Sigmoid colon (tissue), 4 donors: ENCODE results near the gene ACAT2.

Source experiments
- EP300 ChIP-seq, 4 donors: sonication (generic); formaldehyde crosslinking; IDR thresholded peaks; one replicate each; pipeline ENCODE4 v1.6.1; 2017; ENCODE audit warnings: antibody characterized with exemption in 4 of 4
- POLR2AphosphoS5 ChIP-seq, 4 donors: sonication (generic); formaldehyde crosslinking; IDR thresholded peaks; one replicate each; pipeline ENCODE4 v1.6.1; 2017; ENCODE audit warnings: antibody characterized with exemption in 4 of 4

DNA sequence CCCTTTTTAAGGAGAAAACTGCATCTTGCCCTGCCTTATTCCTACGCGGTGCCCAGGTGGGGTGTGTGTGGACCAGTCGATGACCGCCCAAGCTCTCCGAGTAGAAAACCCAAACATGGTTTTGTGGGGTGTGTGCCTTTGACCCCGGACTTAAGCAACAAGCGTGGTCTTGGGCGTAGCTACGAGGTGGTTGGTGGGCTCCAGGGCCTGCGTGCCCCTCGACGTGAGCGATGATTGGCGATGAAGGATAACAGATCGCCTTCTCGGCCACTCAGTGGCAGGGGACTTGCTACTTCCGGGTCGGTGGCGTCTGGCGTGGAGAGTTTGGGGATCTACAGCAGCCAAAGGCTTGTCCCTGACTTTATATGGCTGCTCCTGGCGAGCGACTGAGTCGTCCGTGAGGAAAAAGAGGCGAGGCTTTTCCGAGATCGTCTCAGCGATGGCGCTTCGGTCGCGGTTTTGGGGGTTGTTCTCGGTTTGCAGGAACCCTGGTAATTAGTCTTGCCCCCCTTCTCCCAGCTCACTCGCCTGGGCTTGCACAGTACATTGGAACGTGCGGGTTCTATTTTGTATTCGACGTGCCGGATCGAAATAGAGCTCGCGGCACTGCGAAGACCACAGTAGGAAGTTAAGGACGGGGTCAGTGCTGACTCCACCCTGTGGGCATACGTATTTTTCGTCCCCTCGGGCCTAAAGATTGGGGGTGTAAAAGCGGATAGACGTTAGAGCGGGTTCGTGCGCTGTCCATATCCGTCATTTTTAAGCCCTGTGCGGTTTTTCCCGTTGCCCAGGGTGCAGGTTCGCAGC, 28.5 kb downstream of the ACAT2 start, which contains the start of gene MRPL18:
- TF ChIP-seq EP300 (IDR thresholded peaks at IDR 0.05) (no peak), POLR2AphosphoS5 (IDR thresholded peaks at IDR 0.05) (peak; percentile 82 to 91 (median 88))
